Heart left ventricle (tissue), 13 donors: ENCODE data around the gene FAP.

Experiments
- POLR2A ChIP-seq, 2 donors: fragments of 450-650 bp; IDR thresholded peaks; one replicate each; pipeline ENCODE4 v1.6.1; 2017; ENCODE audit warnings: antibody characterized with exemption in 2 of 2, mild to moderate bottlenecking in 2 of 2, moderate library complexity in 2 of 2
- TF ChIP-seq, protein P1 (sequence below), 12 donors: fragments of 200-600 bp; sonication (generic) in 4 of 12; IDR thresholded peaks; one replicate each; pipeline versions ENCODE4 v1.5.0 to v1.8.0; 2018 to 2022; ENCODE audit warnings: antibody characterized with exemption in 12 of 12, mild to moderate bottlenecking in 5 of 12
- donor health status: ischemic (EF 13 %, LVEDD 7.1; RV severe dilation, severe dysfunction).
- donor health status: DM: no; HTN: yes; CAD: no.
- donor health status: DM: no; HTN: no; CAD: no.
- donor health status: ischemic (EF 25% LVEDD 6.9; RV normal size, moderate dysfunction).
- donor health status: ischemic (EF 25% LVEDD 5.7; RV mildly dilated, moderate dysfunction).
- donor health status: ischemic (EF 35%, LVEDD 5.7; RV mildly dilated, moderate dysfunction).
- donor health status: nonischemic (EF 11% LVEDD 7.7; RV severe dilation, severe dysfunction).
- donor health status: DM: yes; HTN: yes; CAD: no.
- donor health status: PGD.
- donor health status: ischemic (EF 29% LVEDD 5.4; RV normal size, mild dysfunction).
- donor health status: nonischemic (EF 23%, LVEDD 6.1; RV moderate dilation, normal function).

DNA sequence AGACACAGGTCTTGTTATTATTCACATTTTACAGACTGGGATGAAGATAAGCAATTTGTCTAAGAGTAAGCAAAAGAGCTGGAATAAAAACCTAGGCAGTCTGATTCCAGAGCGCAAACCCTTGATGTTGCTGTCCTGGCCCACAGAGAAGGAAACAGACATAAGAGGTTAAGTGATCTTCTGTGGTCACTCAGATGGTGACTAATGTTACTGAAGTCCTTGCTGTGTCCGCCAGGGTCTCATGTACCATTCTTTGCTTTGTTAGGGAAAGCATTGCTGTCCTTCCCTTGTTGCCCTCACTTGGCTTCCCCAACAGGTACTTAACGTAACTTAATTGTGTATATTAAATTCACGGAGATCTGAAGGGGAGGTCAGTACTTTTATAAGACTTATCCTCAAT is 14.9 kb upstream of the FAP start:
- TF ChIP-seq, protein P1, sequence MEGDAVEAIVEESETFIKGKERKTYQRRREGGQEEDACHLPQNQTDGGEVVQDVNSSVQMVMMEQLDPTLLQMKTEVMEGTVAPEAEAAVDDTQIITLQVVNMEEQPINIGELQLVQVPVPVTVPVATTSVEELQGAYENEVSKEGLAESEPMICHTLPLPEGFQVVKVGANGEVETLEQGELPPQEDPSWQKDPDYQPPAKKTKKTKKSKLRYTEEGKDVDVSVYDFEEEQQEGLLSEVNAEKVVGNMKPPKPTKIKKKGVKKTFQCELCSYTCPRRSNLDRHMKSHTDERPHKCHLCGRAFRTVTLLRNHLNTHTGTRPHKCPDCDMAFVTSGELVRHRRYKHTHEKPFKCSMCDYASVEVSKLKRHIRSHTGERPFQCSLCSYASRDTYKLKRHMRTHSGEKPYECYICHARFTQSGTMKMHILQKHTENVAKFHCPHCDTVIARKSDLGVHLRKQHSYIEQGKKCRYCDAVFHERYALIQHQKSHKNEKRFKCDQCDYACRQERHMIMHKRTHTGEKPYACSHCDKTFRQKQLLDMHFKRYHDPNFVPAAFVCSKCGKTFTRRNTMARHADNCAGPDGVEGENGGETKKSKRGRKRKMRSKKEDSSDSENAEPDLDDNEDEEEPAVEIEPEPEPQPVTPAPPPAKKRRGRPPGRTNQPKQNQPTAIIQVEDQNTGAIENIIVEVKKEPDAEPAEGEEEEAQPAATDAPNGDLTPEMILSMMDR (IDR thresholded peaks at IDR 0.05) = no peak
- TF ChIP-seq POLR2A (IDR thresholded peaks at IDR 0.05) = no peak
